DND-41 (cell line): ENCODE data around the gene IBA57.

Source experiments
- EZH2 ChIP-seq: IDR thresholded peaks from 3 replicates; pipeline ENCODE4 v1.6.1; 2012; ENCODE audit warnings: borderline replicate concordance, low read depth, mild to moderate bottlenecking, moderate library complexity, low read length, inconsistent platforms; ENCODE audit not compliant: severe bottlenecking
- TF ChIP-seq, protein P1 (sequence below): IDR thresholded peaks from 2 replicates; pipeline ENCODE4 v1.5.1; 2012; ENCODE audit warnings: borderline replicate concordance, low read length, moderate library complexity, mild to moderate bottlenecking; ENCODE audit not compliant: poor library complexity, severe bottlenecking; ENCODE audit errors: extremely low read depth

DNA sequence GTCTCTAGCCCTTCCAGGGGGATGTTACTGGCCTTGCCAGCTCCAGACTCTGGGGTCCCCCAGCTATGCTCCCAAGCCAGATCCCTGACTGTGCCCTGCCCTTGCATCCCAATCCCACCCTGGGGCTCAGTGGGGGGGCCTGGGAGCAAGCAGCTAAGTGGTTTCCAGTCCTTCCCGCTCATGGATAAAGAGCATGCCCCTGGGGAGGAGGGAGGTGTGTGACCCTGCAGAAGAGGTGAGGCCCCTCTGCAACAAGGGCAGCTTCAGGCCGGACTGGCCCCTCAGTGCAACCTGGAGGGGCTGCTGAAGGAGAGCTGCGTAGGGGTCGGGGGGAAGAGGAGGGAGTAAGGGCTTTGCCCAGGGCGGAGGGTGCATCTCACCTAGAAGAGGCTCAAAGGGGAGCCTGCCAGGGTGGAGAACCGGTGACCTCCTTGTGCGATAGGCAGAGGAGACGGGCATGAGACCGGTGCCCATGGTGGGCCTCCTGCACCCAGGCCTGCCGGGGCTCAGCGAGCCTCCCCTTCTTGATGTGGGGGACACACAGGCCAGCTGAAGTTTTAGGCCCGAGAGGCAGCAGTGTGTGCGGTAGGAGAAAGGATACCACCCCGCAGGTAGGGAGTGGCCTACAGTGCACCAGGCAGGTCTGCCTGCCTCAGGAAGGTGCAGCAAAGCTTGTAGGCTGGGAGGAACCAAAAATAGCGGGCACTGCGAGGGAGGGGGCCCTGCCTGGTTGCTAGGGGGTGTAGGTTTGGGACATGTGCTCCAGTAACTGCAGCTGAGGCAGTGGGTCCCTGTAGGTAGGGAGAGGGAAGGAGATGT lies 45.3 kb downstream of the IBA57 start:
- TF ChIP-seq, protein P1, sequence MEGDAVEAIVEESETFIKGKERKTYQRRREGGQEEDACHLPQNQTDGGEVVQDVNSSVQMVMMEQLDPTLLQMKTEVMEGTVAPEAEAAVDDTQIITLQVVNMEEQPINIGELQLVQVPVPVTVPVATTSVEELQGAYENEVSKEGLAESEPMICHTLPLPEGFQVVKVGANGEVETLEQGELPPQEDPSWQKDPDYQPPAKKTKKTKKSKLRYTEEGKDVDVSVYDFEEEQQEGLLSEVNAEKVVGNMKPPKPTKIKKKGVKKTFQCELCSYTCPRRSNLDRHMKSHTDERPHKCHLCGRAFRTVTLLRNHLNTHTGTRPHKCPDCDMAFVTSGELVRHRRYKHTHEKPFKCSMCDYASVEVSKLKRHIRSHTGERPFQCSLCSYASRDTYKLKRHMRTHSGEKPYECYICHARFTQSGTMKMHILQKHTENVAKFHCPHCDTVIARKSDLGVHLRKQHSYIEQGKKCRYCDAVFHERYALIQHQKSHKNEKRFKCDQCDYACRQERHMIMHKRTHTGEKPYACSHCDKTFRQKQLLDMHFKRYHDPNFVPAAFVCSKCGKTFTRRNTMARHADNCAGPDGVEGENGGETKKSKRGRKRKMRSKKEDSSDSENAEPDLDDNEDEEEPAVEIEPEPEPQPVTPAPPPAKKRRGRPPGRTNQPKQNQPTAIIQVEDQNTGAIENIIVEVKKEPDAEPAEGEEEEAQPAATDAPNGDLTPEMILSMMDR = no peak
- TF ChIP-seq EZH2 = no peak
